Measurements from ENCODE around the gene APOBEC4.

Gene APOBEC4

DNA sequence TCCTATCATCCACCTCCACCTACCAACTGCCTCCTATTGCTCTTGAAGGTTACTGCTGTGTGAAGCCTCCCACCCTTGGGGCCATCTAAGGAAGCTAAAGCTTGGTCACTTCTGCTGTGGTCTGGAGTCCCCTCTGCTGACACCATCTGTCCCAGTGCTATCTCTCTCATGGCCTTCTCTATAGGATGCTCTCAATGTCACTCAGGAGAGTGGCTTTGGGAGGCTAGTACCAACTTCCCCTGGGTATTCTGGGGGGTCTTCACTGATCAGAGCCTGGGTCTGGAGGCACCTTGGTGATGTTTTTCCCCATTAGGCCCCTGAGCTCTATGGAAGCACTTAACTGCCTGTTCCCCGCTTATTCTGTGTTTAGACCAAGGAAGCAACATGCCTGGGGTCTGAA, 50.6 kb downstream of the APOBEC4 start:
- no peak for TF ChIP-seq ZFX (IDR thresholded peaks at IDR 0.05; ENCODE audit: borderline replicate concordance)
- TF ChIP-seq, protein P1, sequence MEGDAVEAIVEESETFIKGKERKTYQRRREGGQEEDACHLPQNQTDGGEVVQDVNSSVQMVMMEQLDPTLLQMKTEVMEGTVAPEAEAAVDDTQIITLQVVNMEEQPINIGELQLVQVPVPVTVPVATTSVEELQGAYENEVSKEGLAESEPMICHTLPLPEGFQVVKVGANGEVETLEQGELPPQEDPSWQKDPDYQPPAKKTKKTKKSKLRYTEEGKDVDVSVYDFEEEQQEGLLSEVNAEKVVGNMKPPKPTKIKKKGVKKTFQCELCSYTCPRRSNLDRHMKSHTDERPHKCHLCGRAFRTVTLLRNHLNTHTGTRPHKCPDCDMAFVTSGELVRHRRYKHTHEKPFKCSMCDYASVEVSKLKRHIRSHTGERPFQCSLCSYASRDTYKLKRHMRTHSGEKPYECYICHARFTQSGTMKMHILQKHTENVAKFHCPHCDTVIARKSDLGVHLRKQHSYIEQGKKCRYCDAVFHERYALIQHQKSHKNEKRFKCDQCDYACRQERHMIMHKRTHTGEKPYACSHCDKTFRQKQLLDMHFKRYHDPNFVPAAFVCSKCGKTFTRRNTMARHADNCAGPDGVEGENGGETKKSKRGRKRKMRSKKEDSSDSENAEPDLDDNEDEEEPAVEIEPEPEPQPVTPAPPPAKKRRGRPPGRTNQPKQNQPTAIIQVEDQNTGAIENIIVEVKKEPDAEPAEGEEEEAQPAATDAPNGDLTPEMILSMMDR (IDR thresholded peaks at IDR 0.05), result no peak
- no peak overlapping the region for H3K27ac ChIP-seq

DNA sequence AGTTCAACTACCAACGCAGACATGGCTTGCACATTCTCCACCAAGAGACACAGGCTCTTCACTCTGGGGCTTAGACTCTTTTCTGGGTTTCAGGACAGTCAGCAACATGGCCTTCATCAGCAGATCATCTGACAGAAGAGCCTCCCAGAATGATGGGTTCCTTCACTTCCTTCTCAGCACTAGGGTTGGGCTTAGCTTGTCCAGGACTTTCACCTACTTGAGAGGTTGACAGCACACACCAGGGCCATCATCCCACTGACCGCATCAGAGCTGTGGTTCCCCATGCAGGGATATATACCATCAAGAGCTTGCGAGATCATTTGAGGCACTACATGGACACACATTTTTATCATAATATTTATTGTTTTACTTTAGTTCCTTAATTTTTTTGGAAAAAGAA, 52.5 kb downstream of the APOBEC4 start:
- TF ChIP-seq, protein P1 (IDR thresholded peaks at IDR 0.05), result no peak
- no peak for TF ChIP-seq ZFX (IDR thresholded peaks at IDR 0.05; ENCODE audit: borderline replicate concordance)
- no peak overlapping the region for H3K27ac ChIP-seq

DNA sequence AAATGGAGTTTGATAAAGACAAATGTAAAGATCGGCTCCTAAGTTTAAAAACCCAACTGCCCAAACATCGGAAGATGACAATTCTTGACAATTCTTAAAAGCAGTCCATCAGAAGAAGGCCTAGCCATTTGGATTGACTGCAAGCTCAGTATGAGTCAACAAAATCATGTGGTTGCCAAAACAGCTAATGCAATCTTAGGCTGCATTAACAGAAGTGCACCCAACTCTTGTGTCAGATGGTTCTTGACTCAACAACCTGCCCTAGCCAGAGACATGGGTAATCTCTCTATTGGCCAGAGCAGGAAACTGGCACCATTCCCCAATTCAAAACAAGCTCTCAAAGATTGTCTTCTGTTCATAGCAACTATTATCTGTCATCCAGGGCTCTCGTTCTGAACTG, 53.0 kb downstream of the APOBEC4 start:
- TF ChIP-seq, protein P1 (IDR thresholded peaks at IDR 0.05), result no peak
- TF ChIP-seq ZFX (IDR thresholded peaks at IDR 0.05; ENCODE audit: borderline replicate concordance), result no peak
- no peak overlapping the region for H3K27ac ChIP-seq

- H3K27ac ChIP-seq, result no peak overlapping the region
- TF ChIP-seq ZFX (IDR thresholded peaks at IDR 0.05; ENCODE audit: borderline replicate concordance), result no peak
- TF ChIP-seq, protein P1 (IDR thresholded peaks at IDR 0.05), result no peak
Measured at GRCh38 chr1:183598386-183598785, 54.7 kb downstream of the APOBEC4 start.

DNA sequence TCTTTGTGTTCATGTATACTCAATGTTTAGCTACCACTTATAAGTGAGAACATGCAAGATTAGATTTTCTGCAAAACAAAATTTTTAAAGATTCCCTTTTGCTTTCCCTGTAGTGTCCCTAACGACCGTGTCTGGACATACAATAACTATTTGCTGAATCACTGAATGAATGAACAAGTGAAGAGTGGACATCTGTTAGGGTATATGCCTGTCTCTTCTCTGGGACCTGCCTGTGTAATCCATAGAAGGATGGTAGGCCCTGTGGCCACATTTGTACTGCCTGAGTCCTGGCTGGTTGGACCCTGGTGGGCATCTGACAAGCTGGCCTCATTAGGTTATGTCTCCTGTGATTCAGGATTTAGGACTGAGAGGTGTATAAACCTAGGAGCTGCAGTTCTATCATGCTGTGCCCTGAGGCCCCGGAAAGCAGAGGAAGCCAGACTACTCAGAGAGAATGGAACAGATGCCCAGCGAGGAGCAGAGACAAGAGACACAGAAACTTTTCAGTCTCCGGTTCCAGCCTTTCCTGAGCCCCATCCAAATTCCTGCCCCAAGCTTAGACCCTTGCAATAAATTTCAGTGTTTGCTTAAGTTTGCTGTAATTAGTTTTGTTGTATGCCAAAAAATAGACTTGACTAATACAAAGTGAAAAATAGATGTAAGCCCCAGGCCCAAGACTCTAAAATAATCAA, 55.3 kb downstream of the APOBEC4 start:
- TF ChIP-seq ZFX (IDR thresholded peaks at IDR 0.05; ENCODE audit: borderline replicate concordance), result no peak
- TF ChIP-seq, protein P1 (IDR thresholded peaks at IDR 0.05), result no peak
- no peak overlapping the region for H3K27ac ChIP-seq

DNA sequence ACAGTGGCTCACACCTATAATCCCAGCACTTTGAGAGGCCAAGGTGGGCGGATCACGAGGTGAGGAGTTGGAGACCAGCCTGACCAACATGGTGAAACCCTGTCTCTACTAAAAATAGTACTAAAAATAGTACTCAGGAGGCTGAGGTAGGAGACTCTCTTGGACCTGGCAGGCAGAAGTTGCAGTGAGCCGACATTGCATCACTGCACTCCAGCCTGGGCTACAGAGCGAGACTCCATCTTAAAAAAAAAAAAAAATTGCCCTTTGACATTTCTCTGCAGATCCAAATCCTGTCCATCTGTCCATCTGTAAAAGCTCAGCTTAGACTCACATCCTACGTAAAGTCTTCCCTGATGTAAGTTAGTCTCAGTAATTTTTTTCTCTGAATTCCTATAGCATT, 56.6 kb downstream of the APOBEC4 start:
- no peak overlapping the region for H3K27ac ChIP-seq
- no peak for TF ChIP-seq ZFX (IDR thresholded peaks at IDR 0.05; ENCODE audit: borderline replicate concordance)
- TF ChIP-seq, protein P1 (IDR thresholded peaks at IDR 0.05), result no peak
